Cerebellar cortex (tissue), 1 donor: ENCODE results near the gene FMN1.

ENCODE experiments used
- DNase-seq: peaks from one replicate; pipeline ENCODE4 v3.0.0-alpha.2; 2015; ENCODE audit warnings: low spot score

The FMN1 gene

DNA sequence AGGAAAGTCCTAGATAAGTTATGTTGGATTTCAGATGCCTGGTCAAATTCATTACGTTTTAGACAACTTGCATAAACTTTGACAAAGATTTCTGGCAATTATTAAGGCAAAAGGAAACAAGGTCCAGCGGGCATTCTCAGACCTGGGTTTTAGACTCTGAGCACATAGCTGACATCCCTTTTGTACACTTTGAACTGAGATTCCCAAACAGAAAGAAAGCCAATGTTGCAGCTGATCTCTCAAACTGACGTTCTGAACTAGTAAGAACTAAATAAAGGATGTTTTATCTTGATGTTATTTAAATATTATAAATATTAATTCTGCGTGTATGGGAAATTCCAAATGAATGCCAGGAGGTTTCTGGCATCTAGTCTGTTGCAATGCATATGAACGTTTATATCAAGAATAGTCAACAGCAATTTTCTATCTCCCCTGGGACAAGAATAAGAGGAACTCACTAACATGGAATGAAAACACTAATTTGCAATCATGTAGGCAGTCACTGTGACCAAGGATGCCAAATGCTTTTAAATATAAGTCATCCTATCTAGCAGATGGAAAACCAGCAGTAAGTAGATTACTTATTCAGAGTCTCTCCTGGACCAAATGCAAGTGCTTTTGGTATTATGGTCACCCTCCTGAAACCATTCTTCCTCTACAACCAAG, 274.6 kb downstream of the FMN1 start:
- DNase-seq = no peak

DNA sequence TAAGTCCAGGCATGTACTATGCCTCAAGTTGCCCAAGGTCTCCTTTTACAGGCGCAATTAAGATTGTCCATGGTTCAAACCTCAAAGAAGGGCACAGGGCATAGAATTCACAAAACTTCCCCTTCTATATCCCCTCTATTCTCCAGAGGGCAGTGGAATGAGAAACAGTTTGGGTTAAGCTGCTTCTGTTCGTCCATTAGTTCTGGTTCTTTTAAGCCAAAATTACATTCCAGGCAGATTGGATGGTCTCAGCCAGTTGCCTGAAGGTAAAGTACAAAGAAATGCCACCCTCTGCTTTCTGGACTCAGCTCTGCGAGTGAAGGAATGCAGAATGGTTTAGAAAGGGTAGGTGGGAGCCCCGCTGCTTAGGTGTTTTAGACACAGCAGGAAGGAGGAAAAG, 276.0 kb downstream of the FMN1 start:
- no peak for DNase-seq

DNA sequence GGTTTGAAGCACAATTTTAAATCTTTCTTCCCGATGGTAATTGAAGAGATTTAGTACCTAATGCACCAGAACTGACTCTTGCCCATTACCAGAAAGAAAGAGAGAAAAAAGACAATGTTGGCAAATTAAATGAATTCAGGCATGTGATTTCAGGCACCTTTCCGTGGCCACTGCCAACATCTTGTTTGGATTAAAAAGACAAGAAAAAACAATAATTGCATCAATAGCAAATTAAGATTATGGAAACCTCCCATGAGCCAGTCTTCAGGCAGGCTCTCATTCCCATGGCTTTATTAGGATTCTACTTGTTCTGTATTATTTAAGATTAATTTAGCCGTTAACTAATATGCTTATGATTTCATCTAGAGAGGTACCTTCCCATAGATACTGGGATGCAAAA, 283.7 kb downstream of the FMN1 start:
- DNase-seq = no peak

GRCh38 chr15:32909431-32909830, 285.1 kb downstream of the FMN1 start:
- DNase-seq = no peak

DNA sequence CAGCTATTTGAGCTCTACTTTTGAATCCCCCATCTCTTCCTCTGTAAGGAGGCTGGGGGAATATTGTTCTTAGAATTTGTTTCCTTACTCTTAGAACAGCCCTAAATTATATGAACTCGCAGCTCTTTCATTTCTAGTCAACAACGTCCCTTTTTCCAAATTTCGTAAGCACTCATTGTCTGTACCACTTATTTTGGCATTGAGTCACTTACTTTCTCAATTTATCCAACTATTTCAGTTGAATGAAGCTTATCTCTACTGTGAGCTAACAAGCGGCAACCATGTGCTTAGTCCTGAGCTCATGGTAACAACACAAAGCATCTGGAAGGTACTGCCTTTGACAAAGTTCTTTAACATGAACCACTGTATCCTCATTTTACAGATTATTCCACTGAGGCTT, 285.6 kb downstream of the FMN1 start:
- DNase-seq = no peak

- no peak for DNase-seq
These were observed 286.2 kb downstream of the FMN1 start for GRCh38 chr15:32908135-32908801.

GRCh38 chr15:32905481-32905880, 289.0 kb downstream of the FMN1 start:
- DNase-seq = no peak

DNA sequence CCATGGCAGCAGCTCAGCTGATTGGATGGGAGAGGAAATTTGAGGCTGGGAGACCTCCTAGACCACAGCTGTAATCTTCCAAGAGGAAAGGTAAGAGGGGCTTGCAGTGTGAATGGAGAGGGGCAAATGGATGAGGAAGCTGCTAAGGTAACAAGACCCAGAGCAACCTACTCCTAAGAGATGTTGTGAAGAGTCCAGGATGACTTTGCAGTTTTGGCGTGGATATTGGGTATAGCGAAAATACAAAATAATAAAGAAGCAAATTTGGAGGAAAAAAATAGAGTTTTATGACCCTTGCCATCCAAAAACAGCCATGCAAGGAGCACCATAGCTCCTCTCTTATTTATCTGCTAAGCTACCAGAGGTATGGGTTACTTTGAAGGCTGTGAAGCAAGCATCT, 290.1 kb downstream of the FMN1 start:
- no peak for DNase-seq

GRCh38 chr15:32903591-32904290, 290.8 kb downstream of the FMN1 start:
- no peak for DNase-seq

DNA sequence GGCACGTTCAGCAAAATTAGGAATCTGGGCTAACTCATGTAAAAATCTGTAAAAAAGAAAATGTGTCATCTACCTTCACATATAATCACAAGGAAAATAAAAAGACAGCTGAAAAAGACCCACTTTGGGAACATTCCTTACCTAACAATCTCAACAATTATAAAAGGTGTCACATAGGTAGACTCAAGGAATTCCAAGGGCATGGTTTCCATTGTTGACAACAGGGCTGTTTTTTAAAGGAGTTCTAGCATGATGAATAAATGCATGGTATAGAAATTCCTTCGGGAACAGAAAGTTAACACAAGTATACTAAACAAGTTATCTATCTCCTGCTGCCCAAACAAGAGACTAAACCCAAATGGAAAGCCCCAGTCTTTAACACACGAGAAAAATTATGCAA, 292.5 kb downstream of the FMN1 start:
- no peak for DNase-seq

GRCh38 chr15:32901192-32901591, 293.3 kb downstream of the FMN1 start:
- no peak for DNase-seq

GRCh38 chr15:32899126-32899596, 295.4 kb downstream of the FMN1 start:
- DNase-seq = no peak

GRCh38 chr15:32898414-32898813, 296.1 kb downstream of the FMN1 start:
- no peak for DNase-seq

- DNase-seq = no peak
These were observed 301.1 kb downstream of the FMN1 start for GRCh38 chr15:32893421-32893820.

DNA sequence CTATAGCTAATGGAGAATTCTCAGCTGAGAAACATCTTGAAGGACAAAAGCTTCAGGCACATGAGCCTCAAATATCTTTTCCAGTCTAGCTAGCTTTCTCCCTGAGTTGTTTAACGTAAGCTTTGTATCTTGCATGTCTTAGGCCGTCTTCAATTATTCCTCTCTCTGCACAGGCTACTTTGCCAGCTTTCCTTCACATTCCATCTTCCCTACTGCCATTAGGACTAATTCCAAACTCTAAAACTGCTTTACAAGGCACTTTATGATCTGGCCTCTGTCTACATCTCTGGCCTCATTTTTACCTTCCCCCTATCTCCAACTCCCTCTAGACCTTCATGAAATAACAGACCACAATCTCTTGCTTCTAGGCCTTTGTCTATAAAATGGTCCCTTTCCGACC, 305.3 kb downstream of the FMN1 start:
- DNase-seq = no peak

GRCh38 chr15:32888221-32888761, 306.2 kb downstream of the FMN1 start:
- no peak for DNase-seq

DNA sequence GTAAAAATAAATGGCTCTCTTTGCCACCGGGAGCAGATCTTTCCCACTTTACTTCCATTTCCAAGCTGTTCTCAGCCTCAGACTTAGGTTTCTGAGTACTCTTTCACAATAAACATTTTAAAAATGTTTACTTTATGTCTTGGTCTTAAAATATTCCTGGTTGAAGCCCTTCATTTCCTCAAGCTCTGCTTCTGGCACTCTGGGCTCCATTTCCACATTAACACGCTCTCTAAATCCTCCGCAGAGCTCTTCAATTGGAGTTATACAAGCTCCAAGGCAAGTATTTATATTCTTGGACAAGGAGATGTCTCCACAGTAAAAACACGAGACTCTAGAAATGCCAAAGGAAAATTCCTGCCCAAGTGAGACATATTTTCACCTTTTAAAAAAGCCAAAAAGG, 307.4 kb downstream of the FMN1 start:
- no peak for DNase-seq

GRCh38 chr15:32886459-32886858, 308.1 kb downstream of the FMN1 start:
- DNase-seq = no peak

DNA sequence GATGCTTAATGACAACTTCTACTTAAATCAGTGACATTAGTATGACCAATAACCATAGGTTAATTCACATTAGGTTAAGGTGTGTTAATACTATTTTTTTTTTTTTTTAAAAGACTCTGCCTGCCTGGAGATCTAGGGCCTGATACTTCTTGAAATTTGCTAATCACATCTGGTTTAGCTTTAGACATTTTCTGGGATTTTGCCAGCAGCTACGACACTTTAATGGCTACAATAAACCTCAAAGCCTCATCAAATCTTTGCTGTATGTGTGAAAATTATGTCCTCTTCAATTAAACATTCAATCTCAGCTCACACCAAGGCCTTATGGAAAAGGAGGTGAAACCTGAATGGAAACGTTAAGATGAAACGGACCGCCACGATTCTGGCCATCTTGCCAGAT, 308.8 kb downstream of the FMN1 start:
- DNase-seq = no peak

DNA sequence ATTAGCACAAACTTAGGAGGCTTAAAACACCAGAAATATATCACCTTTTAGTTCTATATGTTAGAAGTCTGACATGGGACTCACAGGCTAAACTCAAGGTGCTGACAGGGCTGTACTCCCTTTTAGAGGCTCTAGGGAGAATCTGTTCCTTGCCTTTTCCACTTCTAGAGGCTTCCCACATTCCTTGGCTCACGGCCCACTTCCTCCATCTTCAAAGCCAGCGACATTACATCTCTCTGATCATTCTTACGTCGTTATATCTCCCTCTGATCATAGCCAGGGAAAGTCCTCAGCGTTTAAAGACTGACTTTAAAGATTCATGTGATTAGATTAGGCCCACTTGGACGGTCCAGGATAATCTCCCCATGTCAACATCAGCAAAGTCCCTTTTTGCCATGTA, 310.4 kb downstream of the FMN1 start:
- DNase-seq = no peak

DNA sequence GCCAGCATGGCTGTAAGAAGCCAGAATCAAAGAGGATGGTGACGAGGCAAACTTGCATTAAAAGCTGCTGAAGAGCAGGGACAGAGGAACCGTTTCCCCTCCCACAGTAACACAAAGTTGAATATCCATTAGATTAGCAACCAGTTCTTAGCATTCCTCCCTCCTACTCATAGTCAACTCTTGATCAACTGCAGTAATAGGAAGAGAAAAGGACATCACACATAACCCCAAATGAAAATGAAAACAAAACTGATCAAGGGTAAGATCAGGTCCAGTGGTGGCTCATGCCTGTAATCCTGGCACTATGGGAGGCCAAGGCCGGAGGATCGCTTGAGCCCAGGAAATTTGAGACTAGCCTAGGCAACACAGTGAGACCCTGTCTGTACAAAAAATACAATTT, 311.6 kb downstream of the FMN1 start:
- DNase-seq = no peak

DNA sequence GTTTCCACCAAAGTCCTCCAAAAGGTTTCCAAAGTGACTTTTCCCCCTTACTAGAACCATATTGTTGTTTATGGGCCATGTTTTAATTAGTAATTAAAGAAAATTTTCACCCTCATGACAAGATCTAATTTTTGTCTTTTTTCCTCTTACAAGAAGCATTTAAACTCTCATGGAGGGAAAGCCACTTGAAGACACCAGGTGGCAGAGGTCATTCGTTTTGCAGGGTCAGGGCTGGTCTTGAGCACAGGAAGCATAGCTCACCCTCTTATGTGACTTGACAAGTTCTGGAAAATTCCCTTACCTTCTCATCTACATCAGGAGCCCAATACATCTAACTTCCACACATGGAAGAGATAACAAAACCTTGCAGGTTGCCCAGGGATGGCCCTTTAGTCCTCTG, 313.0 kb downstream of the FMN1 start:
- no peak for DNase-seq

- DNase-seq = no peak
These were observed 313.9 kb downstream of the FMN1 start for GRCh38 chr15:32880642-32881041.
